ENCODE measurements around the gene RPL23.

GRCh38 chr17:38850374-38850773 lies 3.1 kb downstream of the RPL23 start:
- no peak for TF ChIP-seq CTCF (conservative IDR thresholded peaks at IDR 0.05; ENCODE audit: low read depth, low read length)
- TF ChIP-seq EZH2 (IDR thresholded peaks at IDR 0.05; ENCODE audit: borderline replicate concordance, low read depth, low read length, poor library complexity, severe bottlenecking), result no peak

Data from A673 (cell line).